Measurements from ENCODE around the gene PROK1. TPM values are rescaled to one million over a fixed set of nuclear protein-coding genes. Genes with fewer than 3 reads are reported as not detected.

The PROK1 gene
- polyA plus RNA-seq, 2 of the 4 experiments (the other 2 are of a cell fraction), result not detected

DNA sequence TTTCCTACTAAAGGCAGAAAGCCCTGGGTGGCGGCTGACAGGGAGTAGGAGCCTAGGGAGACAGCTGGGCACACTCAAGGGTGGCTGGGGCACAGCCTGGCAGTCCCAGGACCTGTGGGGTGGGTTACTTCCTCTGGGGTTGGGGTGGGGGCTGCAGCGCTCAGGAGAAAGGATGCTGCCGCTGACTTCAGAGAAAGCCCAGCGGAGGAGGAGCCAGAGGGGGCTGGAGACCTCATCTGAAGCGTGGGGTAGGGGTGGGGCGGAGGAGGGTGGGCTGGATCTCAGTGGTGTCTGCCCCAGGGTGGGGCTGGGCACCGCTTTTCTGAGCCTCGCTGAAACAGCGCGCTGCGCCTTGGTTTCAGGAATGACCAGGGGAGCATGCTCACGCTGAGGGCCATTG, 37.2 kb downstream of the PROK1 start:
- Histone ChIP-seq H3K4me1 (peaks cover 6% of the 10 kb centered on the region; the same call in 1 of the 3 replicates), H3K4me2 (no peak overlapping the region), H3K9me3 (no peaks in the 10 kb centered on the region), H3K4me3 (no peak overlapping the region), H3K27ac (peak overlapping the region in 1 of 2 experiments; percentile 50; a peak in 1 of 6 replicates)
- no peak for ATAC-seq
- CTCF ChIA-PET, result interaction anchor here (1.0 to 1.7 kb wide), 5 partner anchors 8 to 286 kb away, joined by 3 to 8 read pairs (median 4); no protein-coding TSS in a partner anchor
- TF ChIP-seq ESRRA (IDR thresholded peaks at IDR 0.05; ENCODE audit: borderline replicate concordance, low read length) (no peak), HES2 (IDR thresholded peaks at IDR 0.05) (no peak), POLR2A (IDR thresholded peaks at IDR 0.05; ENCODE audit: low read length) (no peak), CEBPB (IDR thresholded peaks at IDR 0.05) (no peak), JUN (IDR thresholded peaks at IDR 0.05) (no peak), RAD21 (conservative IDR thresholded peaks at IDR 0.05 in 1 of 2, IDR thresholded peaks at IDR 0.05 in 1 of 2) (no peak), EP300 (IDR thresholded peaks at IDR 0.05) (no peak), CHD2 (IDR thresholded peaks at IDR 0.05; ENCODE audit: low read length, partially characterized antibody) (no peak), RARB (CRISPR knock-in tag; IDR thresholded peaks at IDR 0.05) (no peak), USF2 (IDR thresholded peaks at IDR 0.05) (no peak), KDM1A (IDR thresholded peaks at IDR 0.05; ENCODE audit: low read depth) (no peak), RNF2 (IDR thresholded peaks at IDR 0.05; ENCODE audit: borderline replicate concordance, low read depth) (no peak), EHMT2 (IDR thresholded peaks at IDR 0.05; ENCODE audit: low read depth) (no peak), PBX3 (IDR thresholded peaks at IDR 0.05) (no peak)
- TF ChIP-seq, protein P1, sequence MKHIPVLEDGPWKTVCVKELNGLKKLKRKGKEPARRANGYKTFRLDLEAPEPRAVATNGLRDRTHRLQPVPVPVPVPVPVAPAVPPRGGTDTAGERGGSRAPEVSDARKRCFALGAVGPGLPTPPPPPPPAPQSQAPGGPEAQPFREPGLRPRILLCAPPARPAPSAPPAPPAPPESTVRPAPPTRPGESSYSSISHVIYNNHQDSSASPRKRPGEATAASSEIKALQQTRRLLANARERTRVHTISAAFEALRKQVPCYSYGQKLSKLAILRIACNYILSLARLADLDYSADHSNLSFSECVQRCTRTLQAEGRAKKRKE (CRISPR knock-in tag; IDR thresholded peaks at IDR 0.05; ENCODE audit: low read depth), result no peak
- TF ChIP-seq, protein P2, sequence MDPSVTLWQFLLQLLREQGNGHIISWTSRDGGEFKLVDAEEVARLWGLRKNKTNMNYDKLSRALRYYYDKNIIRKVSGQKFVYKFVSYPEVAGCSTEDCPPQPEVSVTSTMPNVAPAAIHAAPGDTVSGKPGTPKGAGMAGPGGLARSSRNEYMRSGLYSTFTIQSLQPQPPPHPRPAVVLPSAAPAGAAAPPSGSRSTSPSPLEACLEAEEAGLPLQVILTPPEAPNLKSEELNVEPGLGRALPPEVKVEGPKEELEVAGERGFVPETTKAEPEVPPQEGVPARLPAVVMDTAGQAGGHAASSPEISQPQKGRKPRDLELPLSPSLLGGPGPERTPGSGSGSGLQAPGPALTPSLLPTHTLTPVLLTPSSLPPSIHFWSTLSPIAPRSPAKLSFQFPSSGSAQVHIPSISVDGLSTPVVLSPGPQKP (IDR thresholded peaks at IDR 0.05; ENCODE audit: low read depth, low read length), result no peak
- POLR2A ChIA-PET, result no interaction called here
- no peak for DNase-seq (ENCODE audit: low read depth in 1 of 2, low spot score in 1 of 2)
- WGBS (ENCODE audit: missing lambda C conversion rate), result 100% methylated on average over 7 of the region's 12 CpGs
- FAIRE-seq, result no peak

DNA sequence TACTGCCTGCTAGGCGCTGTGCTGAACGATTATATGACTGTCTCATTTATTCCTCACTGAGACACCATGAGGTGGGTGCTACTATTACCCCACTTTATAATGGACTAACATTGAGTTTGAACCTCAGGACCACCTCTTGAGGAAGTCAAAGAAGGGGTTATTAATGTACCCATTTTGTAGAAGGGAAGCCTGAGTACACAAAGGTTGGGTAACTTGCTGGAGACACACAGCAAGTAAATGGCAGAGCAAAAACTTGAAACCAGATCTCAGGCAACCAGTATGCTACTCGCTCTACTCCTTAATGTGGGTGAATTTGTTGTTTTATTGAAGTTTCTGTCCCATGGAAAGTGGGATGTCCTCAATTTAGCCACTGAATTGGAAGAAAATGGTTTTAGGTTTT, 37.9 kb downstream of the PROK1 start:
- no peak for FAIRE-seq
- no peaks in the 10 kb centered on the region for H3K9me3 ChIP-seq
- CTCF ChIA-PET, result interaction anchor here (1.0 to 1.2 kb wide), 3 partner anchors 25 to 286 kb away, joined by 3 to 4 read pairs (median 3); no protein-coding TSS in a partner anchor
- no peak overlapping the region for H3K4me3 ChIP-seq
- 64% methylated on average over 3 of the region's 3 CpGs for WGBS (ENCODE audit: missing lambda C conversion rate)
- H3K27ac ChIP-seq, result no peak overlapping the region
- H3K4me1 ChIP-seq, result peaks cover 6% of the 10 kb centered on the region; the same call in 1 of the 3 replicates
- no peak for DNase-seq (ENCODE audit: low read depth in 1 of 2, low spot score in 1 of 2)
- ATAC-seq, result no peak
- H3K4me2 ChIP-seq, result no peak overlapping the region
- POLR2A ChIA-PET, result no interaction called here
- TF ChIP-seq NPAS2 (CRISPR knock-in tag; IDR thresholded peaks at IDR 0.05; ENCODE audit: borderline replicate concordance), result no peak
- no peak for TF ChIP-seq ZC3H11A (IDR thresholded peaks at IDR 0.05)
- no peak for TF ChIP-seq CEBPB (IDR thresholded peaks at IDR 0.05)
- no peak for TF ChIP-seq PBX3 (IDR thresholded peaks at IDR 0.05)
- TF ChIP-seq, protein P2 (IDR thresholded peaks at IDR 0.05; ENCODE audit: low read depth, low read length), result no peak
- TF ChIP-seq HOXB13 (CRISPR knock-in tag; IDR thresholded peaks at IDR 0.05; ENCODE audit: low read depth), result no peak
- TF ChIP-seq CBX8 (IDR thresholded peaks at IDR 0.05), result no peak
- TF ChIP-seq MYC (IDR thresholded peaks at IDR 0.05; ENCODE audit: borderline replicate concordance, low read length), result no peak
- TF ChIP-seq TP53 (CRISPR knock-in tag; IDR thresholded peaks at IDR 0.05), result no peak
- TF ChIP-seq GATA3 (IDR thresholded peaks at IDR 0.05; ENCODE audit: borderline replicate concordance), result no peak
- no peak for TF ChIP-seq FOSB (CRISPR knock-in tag; IDR thresholded peaks at IDR 0.05)
- TF ChIP-seq MAFK (IDR thresholded peaks at IDR 0.05; ENCODE audit: partially characterized antibody), result no peak
- TF ChIP-seq EHF (CRISPR knock-in tag; IDR thresholded peaks at IDR 0.05), result no peak
- TF ChIP-seq TFCP2L1 (CRISPR knock-in tag; IDR thresholded peaks at IDR 0.05), result no peak
- TF ChIP-seq RARB (CRISPR knock-in tag; IDR thresholded peaks at IDR 0.05), result no peak
- TF ChIP-seq PHF8 (IDR thresholded peaks at IDR 0.05; ENCODE audit: borderline replicate concordance, low read depth), result no peak
- TF ChIP-seq, protein P3, sequence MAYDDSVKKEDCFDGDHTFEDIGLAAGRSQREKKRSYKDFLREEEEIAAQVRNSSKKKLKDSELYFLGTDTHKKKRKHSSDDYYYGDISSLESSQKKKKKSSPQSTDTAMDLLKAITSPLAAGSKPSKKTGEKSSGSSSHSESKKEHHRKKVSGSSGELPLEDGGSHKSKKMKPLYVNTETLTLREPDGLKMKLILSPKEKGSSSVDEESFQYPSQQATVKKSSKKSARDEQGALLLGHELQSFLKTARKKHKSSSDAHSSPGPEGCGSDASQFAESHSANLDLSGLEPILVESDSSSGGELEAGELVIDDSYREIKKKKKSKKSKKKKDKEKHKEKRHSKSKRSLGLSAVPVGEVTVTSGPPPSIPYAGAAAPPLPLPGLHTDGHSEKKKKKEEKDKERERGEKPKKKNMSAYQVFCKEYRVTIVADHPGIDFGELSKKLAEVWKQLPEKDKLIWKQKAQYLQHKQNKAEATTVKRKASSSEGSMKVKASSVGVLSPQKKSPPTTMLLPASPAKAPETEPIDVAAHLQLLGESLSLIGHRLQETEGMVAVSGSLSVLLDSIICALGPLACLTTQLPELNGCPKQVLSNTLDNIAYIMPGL (CRISPR knock-in tag; IDR thresholded peaks at IDR 0.05; ENCODE audit: borderline replicate concordance), result no peak
